HL-60/S4 treated with retinoic acid at 250 ng/mL for 4 days and 3 days (cell line): ENCODE results near the gene KDM5A.
"Not testable (repeated sequence)": the region's sequence is repeated elsewhere in the genome, so short reads cannot be mapped to it uniquely, and the experiment has no call there.

Experiments
- in situ Hi-C: fragments of 300-500 bp; cut with MboI; formaldehyde crosslinking; loops from 2 replicates; pipeline ENCODE4 v1.7.0; 2022; ENCODE audit warnings: low sequenced_read_pairs

Gene KDM5A

GRCh38 chr12:242496-242895 is 146.6 kb downstream of the KDM5A start:
- in situ Hi-C loops: no loop called here

- in situ Hi-C loops: no loop called here
Observed at GRCh38 chr12:241266-241665, 147.9 kb downstream of the KDM5A start.

GRCh38 chr12:240566-240965 is 148.6 kb downstream of the KDM5A start:
- in situ Hi-C loops: no loop called here

GRCh38 chr12:238736-239398 is 150.3 kb downstream of the KDM5A start:
- in situ Hi-C loops: no loop called here

- in situ Hi-C loops: no loop called here
Observed at GRCh38 chr12:238116-238515, 151.0 kb downstream of the KDM5A start.

GRCh38 chr12:237026-237815 is 151.9 kb downstream of the KDM5A start:
- in situ Hi-C loops: no loop called here

- in situ Hi-C loops: no loop called here
Observed at GRCh38 chr12:236445-236844, 152.7 kb downstream of the KDM5A start.

- in situ Hi-C loops: not testable (repeated sequence)
Observed at GRCh38 chr12:235967-236366, 153.2 kb downstream of the KDM5A start.

GRCh38 chr12:234891-235415 is 154.2 kb downstream of the KDM5A start:
- in situ Hi-C loops: no loop called here

- in situ Hi-C loops: no loop called here
Observed at GRCh38 chr12:234019-234418, 155.1 kb downstream of the KDM5A start.

GRCh38 chr12:233615-233968 is 155.5 kb downstream of the KDM5A start:
- in situ Hi-C loops: no loop called here

GRCh38 chr12:232731-233614 is 156.1 kb downstream of the KDM5A start:
- in situ Hi-C loops: no loop called here

GRCh38 chr12:230925-231671 is 158.0 kb downstream of the KDM5A start:
- in situ Hi-C loops: no loop called here
